ENCODE results near the gene CLIC6. TPM values are rescaled to one million over a fixed set of nuclear protein-coding genes. Genes with fewer than 3 reads are reported as not detected.

CLIC6 gene
- total and polyA plus RNA-seq, 2 of the 8 experiments (the other 6 are each of a cell fraction or from before 2014, with no cell fraction given) = 0.42 to 1.3 TPM

DNA sequence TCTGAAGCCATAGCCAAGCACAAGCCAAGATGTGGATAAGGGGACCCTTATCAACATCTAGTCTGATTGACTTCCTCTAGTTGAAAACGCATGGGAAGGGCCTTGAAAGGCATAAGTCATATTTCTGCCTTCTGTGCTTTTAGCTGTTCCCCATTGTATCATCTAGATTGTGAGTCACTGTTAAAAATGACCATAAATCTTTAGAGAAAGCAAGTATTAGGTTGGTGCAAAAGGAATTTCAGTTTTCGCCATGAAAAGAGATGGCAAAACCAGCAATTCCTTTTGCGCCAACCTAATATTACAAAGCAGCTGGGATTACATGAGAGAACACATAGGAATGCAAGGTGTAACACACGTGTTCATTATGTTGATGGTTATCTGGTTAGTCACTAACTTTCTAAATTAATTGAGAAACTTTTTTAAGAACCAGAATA, 63.6 kb downstream of the CLIC6 start (continued):
- no peak for TF ChIP-seq JUND (IDR thresholded peaks at IDR 0.05; ENCODE audit: low read length)
- no peak for TF ChIP-seq SAP30 (IDR thresholded peaks at IDR 0.05; ENCODE audit: insufficient read depth, insufficient replicate concordance, low read length)
